Lower leg skin (tissue), 3 donors: ENCODE results near the gene AMOTL1.

Experiments used
- POLR2A ChIP-seq, 2 donors: fragments of 450-650 bp; IDR thresholded peaks; one replicate each; pipeline ENCODE4 v1.6.1; 2016 to 2017; ENCODE audit warnings: antibody characterized with exemption in 2 of 2, mild to moderate bottlenecking in 1 of 2, moderate library complexity in 1 of 2
- TF ChIP-seq, protein P1 (sequence below), 3 donors: fragments of 450-650 bp; IDR thresholded peaks; one replicate each; pipeline ENCODE4 v1.5.1; 2016; ENCODE audit warnings: antibody characterized with exemption in 3 of 3, mild to moderate bottlenecking in 3 of 3, moderate library complexity in 2 of 3

DNA sequence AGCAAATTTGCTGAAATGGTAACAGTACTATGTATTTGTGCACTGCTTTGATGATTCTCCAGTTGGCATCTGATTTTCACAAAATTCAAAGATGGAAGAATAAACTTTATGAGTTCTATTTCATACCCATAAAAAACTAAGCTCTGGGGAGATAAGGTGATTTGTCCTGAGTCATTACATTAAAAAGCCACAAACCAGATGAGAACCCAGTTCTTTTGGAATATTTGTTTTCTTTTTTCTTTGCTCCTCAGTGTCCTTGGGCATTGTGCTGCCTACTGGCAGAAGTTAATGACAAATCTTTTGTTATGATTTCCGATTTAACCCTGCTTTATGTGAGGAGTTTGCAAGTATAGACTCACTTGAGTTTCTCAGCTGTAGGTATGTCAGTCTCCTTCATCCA, 45.4 kb upstream of the AMOTL1 start:
- TF ChIP-seq, protein P1, sequence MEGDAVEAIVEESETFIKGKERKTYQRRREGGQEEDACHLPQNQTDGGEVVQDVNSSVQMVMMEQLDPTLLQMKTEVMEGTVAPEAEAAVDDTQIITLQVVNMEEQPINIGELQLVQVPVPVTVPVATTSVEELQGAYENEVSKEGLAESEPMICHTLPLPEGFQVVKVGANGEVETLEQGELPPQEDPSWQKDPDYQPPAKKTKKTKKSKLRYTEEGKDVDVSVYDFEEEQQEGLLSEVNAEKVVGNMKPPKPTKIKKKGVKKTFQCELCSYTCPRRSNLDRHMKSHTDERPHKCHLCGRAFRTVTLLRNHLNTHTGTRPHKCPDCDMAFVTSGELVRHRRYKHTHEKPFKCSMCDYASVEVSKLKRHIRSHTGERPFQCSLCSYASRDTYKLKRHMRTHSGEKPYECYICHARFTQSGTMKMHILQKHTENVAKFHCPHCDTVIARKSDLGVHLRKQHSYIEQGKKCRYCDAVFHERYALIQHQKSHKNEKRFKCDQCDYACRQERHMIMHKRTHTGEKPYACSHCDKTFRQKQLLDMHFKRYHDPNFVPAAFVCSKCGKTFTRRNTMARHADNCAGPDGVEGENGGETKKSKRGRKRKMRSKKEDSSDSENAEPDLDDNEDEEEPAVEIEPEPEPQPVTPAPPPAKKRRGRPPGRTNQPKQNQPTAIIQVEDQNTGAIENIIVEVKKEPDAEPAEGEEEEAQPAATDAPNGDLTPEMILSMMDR (IDR thresholded peaks at IDR 0.05): no peak
- no peak for TF ChIP-seq POLR2A (IDR thresholded peaks at IDR 0.05)
